ENCODE data around the gene CSGALNACT2. TPM values are rescaled to one million over a fixed set of nuclear protein-coding genes. Genes with fewer than 3 reads are reported as not detected.

CSGALNACT2 gene
- total and polyA plus RNA-seq, 3 experiments from 2014 or later, result 21.0 to 23.7 (median 21.7) TPM

- H3K27me3 ChIP-seq (ENCODE audit: insufficient read depth, low read length, poor library complexity, severe bottlenecking), result peaks cover 3% of the 10 kb centered on the region
- CTCF ChIA-PET, result no interaction called here
- DNase-seq, result no peak
- POLR2A ChIA-PET, result no interaction called here
- H3K4me3 ChIP-seq (ENCODE audit: low read length), result no peak overlapping the region
- no peak overlapping the region for H3K4me3 Mint-ChIP-seq
- H3K4me1 ChIP-seq (ENCODE audit: insufficient read depth, low read length), result no peaks in the 10 kb centered on the region
- H3K9me3 Mint-ChIP-seq, result no peaks in the 10 kb centered on the region
- no peak overlapping the region for H3K27ac ChIP-seq (ENCODE audit: low read depth, low read length)
- no peaks in the 10 kb centered on the region for H3K36me3 ChIP-seq (ENCODE audit: insufficient read depth, low read length)
- peaks cover 0 to 2% (median 1%) of the 10 kb centered on the region in 3 donors for H3K4me1 Mint-ChIP-seq
- H3K27me3 Mint-ChIP-seq, result peaks cover 20 to 25% of the 10 kb centered on the region in 2 donors
- H3K27ac Mint-ChIP-seq, result no peak overlapping the region
- H3K9me3 ChIP-seq (ENCODE audit: low read length), result no peaks in the 10 kb centered on the region
- no peaks in the 10 kb centered on the region for H3K36me3 Mint-ChIP-seq
These were observed 38.3 kb upstream of the CSGALNACT2 start for GRCh38 chr10:43099928-43100327.

- POLR2A ChIA-PET, result no interaction called here
- H3K4me1 Mint-ChIP-seq, result peaks cover 0 to 4% (median 2%) of the 10 kb centered on the region in 3 donors
- DNase-seq, result no peak
- H3K36me3 ChIP-seq (ENCODE audit: insufficient read depth, low read length), result no peaks in the 10 kb centered on the region
- H3K27ac ChIP-seq (ENCODE audit: low read depth, low read length), result no peak overlapping the region
- H3K9me3 Mint-ChIP-seq, result no peaks in the 10 kb centered on the region
- peaks cover 20 to 25% of the 10 kb centered on the region in 2 donors for H3K27me3 Mint-ChIP-seq
- H3K4me3 Mint-ChIP-seq, result no peak overlapping the region
- no peaks in the 10 kb centered on the region for H3K9me3 ChIP-seq (ENCODE audit: low read length)
- H3K4me1 ChIP-seq (ENCODE audit: insufficient read depth, low read length), result no peaks in the 10 kb centered on the region
- H3K27ac Mint-ChIP-seq, result no peak overlapping the region
- H3K27me3 ChIP-seq (ENCODE audit: insufficient read depth, low read length, poor library complexity, severe bottlenecking), result peaks cover 3% of the 10 kb centered on the region
- no peak overlapping the region for H3K4me3 ChIP-seq (ENCODE audit: low read length)
- no peaks in the 10 kb centered on the region for H3K36me3 Mint-ChIP-seq
- CTCF ChIA-PET, result no interaction called here
These were observed 37.9 kb upstream of the CSGALNACT2 start for GRCh38 chr10:43100366-43100765.

GRCh38 chr10:43102063-43102828 is 36.0 kb upstream of the CSGALNACT2 start:
- POLR2A ChIA-PET, result no interaction called here
- H3K27me3 Mint-ChIP-seq, result peaks cover 20 to 25% of the 10 kb centered on the region in 2 donors
- peak overlapping the region in 1 of 8 donors; percentile 91 for H3K27ac Mint-ChIP-seq
- Histone ChIP-seq H3K36me3 (ENCODE audit: insufficient read depth, low read length) (no peaks in the 10 kb centered on the region), H3K4me1 (ENCODE audit: insufficient read depth, low read length) (peaks cover 4% of the 10 kb centered on the region), H3K9me3 (ENCODE audit: low read length) (no peaks in the 10 kb centered on the region), H3K27me3 (ENCODE audit: insufficient read depth, low read length, poor library complexity, severe bottlenecking) (peaks cover 3% of the 10 kb centered on the region), H3K27ac (ENCODE audit: low read depth, low read length) (no peak overlapping the region), H3K4me3 (ENCODE audit: low read length) (no peak overlapping the region)
- H3K4me1 Mint-ChIP-seq, result peaks cover 0 to 4% (median 4%) of the 10 kb centered on the region in 3 donors
- CTCF ChIA-PET, result interaction anchor here (1.7 kb wide), 1 partner anchor 348 kb away, joined by 3 read pairs; no protein-coding TSS in a partner anchor
- H3K4me3 Mint-ChIP-seq, result peak overlapping the region in 3 of 7 donors; percentile 1 to 66 (median 20)
- no peaks in the 10 kb centered on the region for H3K36me3 Mint-ChIP-seq
- no peaks in the 10 kb centered on the region for H3K9me3 Mint-ChIP-seq
- no peak for DNase-seq

GRCh38 chr10:43105102-43105955 is 32.9 kb upstream of the CSGALNACT2 start:
- H3K4me1 Mint-ChIP-seq, result peaks cover 0 to 4% (median 4%) of the 10 kb centered on the region in 3 donors
- H3K27me3 Mint-ChIP-seq, result peaks cover 15 to 17% of the 10 kb centered on the region in 2 donors
- peak overlapping the region in 1 of 8 donors; percentile 8 for H3K27ac Mint-ChIP-seq
- CTCF ChIA-PET, result interaction anchor here (1.0 to 1.6 kb wide), 7 partner anchors 9 to 351 kb away, joined by 3 to 14 read pairs (median 4); no protein-coding TSS in a partner anchor
- Histone ChIP-seq H3K36me3 (ENCODE audit: insufficient read depth, low read length) (no peaks in the 10 kb centered on the region), H3K9me3 (ENCODE audit: low read length) (no peaks in the 10 kb centered on the region), H3K4me3 (ENCODE audit: low read length) (peak overlapping the region; percentile 81), H3K27me3 (ENCODE audit: insufficient read depth, low read length, poor library complexity, severe bottlenecking) (peaks cover under 1% of the 10 kb centered on the region), H3K4me1 (ENCODE audit: insufficient read depth, low read length) (peaks cover 4% of the 10 kb centered on the region), H3K27ac (ENCODE audit: low read depth, low read length) (no peak overlapping the region)
- POLR2A ChIA-PET, result no interaction called here
- peak overlapping the region in 6 of 7 donors; percentile 71 to 90 (median 76) for H3K4me3 Mint-ChIP-seq
- H3K36me3 Mint-ChIP-seq, result no peaks in the 10 kb centered on the region
- peak; percentile 68 to 77 (median 71) for DNase-seq
- no peaks in the 10 kb centered on the region for H3K9me3 Mint-ChIP-seq

GRCh38 chr10:43105956-43106229 is 32.4 kb upstream of the CSGALNACT2 start:
- H3K9me3 ChIP-seq (ENCODE audit: low read length), result no peaks in the 10 kb centered on the region
- peaks cover 15 to 17% of the 10 kb centered on the region in 2 donors for H3K27me3 Mint-ChIP-seq
- no peak overlapping the region for H3K27ac Mint-ChIP-seq
- H3K4me3 Mint-ChIP-seq, result peak overlapping the region in 2 of 7 donors; percentile 63 to 77
- H3K4me1 ChIP-seq (ENCODE audit: insufficient read depth, low read length), result peaks cover 4% of the 10 kb centered on the region
- DNase-seq, result no peak
- H3K27me3 ChIP-seq (ENCODE audit: insufficient read depth, low read length, poor library complexity, severe bottlenecking), result no peaks in the 10 kb centered on the region
- ChIA-PET POLR2A (no interaction called here), CTCF (interaction anchor here (1.1 to 1.6 kb wide), 2 partner anchors 8 to 14 kb away, joined by 4 to 6 read pairs; no protein-coding TSS in a partner anchor)
- H3K4me3 ChIP-seq (ENCODE audit: low read length), result no peak overlapping the region
- H3K4me1 Mint-ChIP-seq, result peaks cover 0 to 4% (median 4%) of the 10 kb centered on the region in 3 donors
- no peaks in the 10 kb centered on the region for H3K36me3 Mint-ChIP-seq
- H3K36me3 ChIP-seq (ENCODE audit: insufficient read depth, low read length), result no peaks in the 10 kb centered on the region
- no peak overlapping the region for H3K27ac ChIP-seq (ENCODE audit: low read depth, low read length)
- no peaks in the 10 kb centered on the region for H3K9me3 Mint-ChIP-seq

GRCh38 chr10:43106256-43107091 is 31.8 kb upstream of the CSGALNACT2 start:
- H3K27me3 Mint-ChIP-seq, result peaks cover 15 to 17% of the 10 kb centered on the region in 2 donors
- ChIA-PET POLR2A (no interaction called here), CTCF (interaction anchor here (1.1 to 1.6 kb wide), 2 partner anchors 8 to 14 kb away, joined by 4 to 6 read pairs; no protein-coding TSS in a partner anchor)
- H3K4me1 ChIP-seq (ENCODE audit: insufficient read depth, low read length), result peaks cover 4% of the 10 kb centered on the region
- H3K9me3 ChIP-seq (ENCODE audit: low read length), result no peaks in the 10 kb centered on the region
- H3K36me3 Mint-ChIP-seq, result no peaks in the 10 kb centered on the region
- H3K4me3 ChIP-seq (ENCODE audit: low read length), result no peak overlapping the region
- H3K9me3 Mint-ChIP-seq, result no peaks in the 10 kb centered on the region
- H3K4me3 Mint-ChIP-seq, result peak overlapping the region in 3 of 7 donors; percentile 32 to 62 (median 53)
- peaks cover 0 to 4% (median 4%) of the 10 kb centered on the region in 3 donors for H3K4me1 Mint-ChIP-seq
- DNase-seq, result no peak
- no peaks in the 10 kb centered on the region for H3K27me3 ChIP-seq (ENCODE audit: insufficient read depth, low read length, poor library complexity, severe bottlenecking)
- no peak overlapping the region for H3K27ac ChIP-seq (ENCODE audit: low read depth, low read length)
- H3K36me3 ChIP-seq (ENCODE audit: insufficient read depth, low read length), result no peaks in the 10 kb centered on the region
- peak overlapping the region in 2 of 8 donors; percentile 22 to 47 for H3K27ac Mint-ChIP-seq

GRCh38 chr10:43108951-43109350 is 29.3 kb upstream of the CSGALNACT2 start:
- Mint-ChIP-seq H3K4me1 (peaks cover 0 to 4% (median 2%) of the 10 kb centered on the region in 3 donors), H3K4me3 (no peak overlapping the region), H3K36me3 (no peaks in the 10 kb centered on the region), H3K9me3 (no peaks in the 10 kb centered on the region), H3K27me3 (peaks cover 1% of the 10 kb centered on the region in 2 donors), H3K27ac (peak overlapping the region in 1 of 8 donors; percentile 14)
- Histone ChIP-seq H3K27me3 (ENCODE audit: insufficient read depth, low read length, poor library complexity, severe bottlenecking) (no peaks in the 10 kb centered on the region), H3K4me1 (ENCODE audit: insufficient read depth, low read length) (peaks cover 4% of the 10 kb centered on the region), H3K4me3 (ENCODE audit: low read length) (no peak overlapping the region), H3K27ac (ENCODE audit: low read depth, low read length) (no peak overlapping the region), H3K9me3 (ENCODE audit: low read length) (no peaks in the 10 kb centered on the region), H3K36me3 (ENCODE audit: insufficient read depth, low read length) (no peaks in the 10 kb centered on the region)
- POLR2A ChIA-PET, result no interaction called here
- CTCF ChIA-PET, result no interaction called here
- no peak for DNase-seq

Data from CD8-positive, alpha-beta memory T cell (primary cell).